CD4-positive, alpha-beta T cell treated with Interleukin-17A for 4 hours (primary cell): ENCODE results near the gene RALGAPA2.
A peak's percentile ranks its signal among the peaks of the same experiment; 100 is the strongest.

Experiments
- DNase-seq: peaks from one replicate; pipeline ENCODE4 v3.0.0-alpha.2; 2020; ENCODE audit warnings: mixed read lengths

RALGAPA2 gene

GRCh38 chr20:20457392-20458126, 254.9 kb downstream of the RALGAPA2 start:
- no peak for DNase-seq

- DNase-seq: no peak
Observed at GRCh38 chr20:20456741-20457140, 255.7 kb downstream of the RALGAPA2 start.

- no peak for DNase-seq
Observed at GRCh38 chr20:20455926-20456325, 256.5 kb downstream of the RALGAPA2 start.

DNA sequence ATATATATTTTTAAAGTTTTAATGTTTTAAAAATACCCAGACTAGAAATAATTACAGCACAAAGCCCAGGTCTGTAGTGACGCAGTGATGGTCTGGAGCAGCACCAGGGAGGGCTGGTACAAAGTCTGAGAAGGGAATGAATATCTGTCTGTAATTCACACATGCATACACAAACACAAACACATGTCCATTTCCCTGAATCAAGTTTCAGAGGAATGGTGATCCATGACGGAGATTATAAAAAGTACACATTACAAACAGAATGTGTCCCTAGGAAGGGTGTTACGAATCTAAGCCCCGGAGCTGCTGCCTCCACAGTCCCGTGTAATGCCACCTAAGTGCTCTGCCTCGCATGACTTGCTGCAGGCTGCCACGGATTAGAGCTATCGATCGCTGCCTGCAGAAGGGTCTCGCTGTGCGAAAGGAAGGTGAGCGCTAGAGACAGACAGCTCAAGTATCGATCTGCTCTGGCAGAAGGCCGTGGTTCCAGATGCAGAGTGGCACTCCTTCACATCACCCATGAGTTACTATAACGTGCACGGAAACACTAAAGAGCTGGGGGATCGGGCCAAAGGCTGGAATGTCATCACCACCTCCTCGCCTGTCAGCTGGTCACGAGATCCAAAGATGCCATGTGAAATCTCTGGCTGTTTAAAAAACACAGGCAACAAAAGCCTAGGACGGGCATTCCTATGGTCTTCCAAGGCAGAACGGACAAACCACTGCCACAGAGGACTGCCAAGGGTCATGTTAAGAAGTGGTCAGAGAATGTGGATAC, 257.4 kb downstream of the RALGAPA2 start:
- DNase-seq: no peak

GRCh38 chr20:20454367-20454766, 258.1 kb downstream of the RALGAPA2 start:
- no peak for DNase-seq

- DNase-seq: peak; percentile 69
Observed at GRCh38 chr20:20452254-20452676, 260.2 kb downstream of the RALGAPA2 start.

- DNase-seq: no peak
Observed at GRCh38 chr20:20450521-20450920, 261.9 kb downstream of the RALGAPA2 start.

DNA sequence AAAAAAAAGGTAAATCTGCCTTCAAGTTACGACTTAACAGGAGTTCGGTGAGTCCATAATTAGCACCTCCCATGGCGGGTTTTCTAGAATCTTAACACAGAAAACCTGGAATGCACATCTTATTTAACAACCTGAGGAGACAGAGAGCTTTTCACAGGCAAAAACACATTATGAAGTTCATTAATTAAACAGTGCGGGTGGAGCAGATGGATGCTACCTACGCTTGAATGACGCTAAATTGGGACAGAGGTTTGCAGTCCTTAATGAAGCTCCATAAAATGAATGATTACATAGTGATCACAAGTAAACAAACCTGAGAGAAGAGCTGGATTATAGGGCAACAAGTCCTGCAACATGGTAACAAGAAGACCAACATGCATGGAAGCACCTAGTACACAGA, 263.6 kb downstream of the RALGAPA2 start:
- DNase-seq: no peak

- DNase-seq: no peak
Observed at GRCh38 chr20:20447196-20447595, 265.2 kb downstream of the RALGAPA2 start.

DNA sequence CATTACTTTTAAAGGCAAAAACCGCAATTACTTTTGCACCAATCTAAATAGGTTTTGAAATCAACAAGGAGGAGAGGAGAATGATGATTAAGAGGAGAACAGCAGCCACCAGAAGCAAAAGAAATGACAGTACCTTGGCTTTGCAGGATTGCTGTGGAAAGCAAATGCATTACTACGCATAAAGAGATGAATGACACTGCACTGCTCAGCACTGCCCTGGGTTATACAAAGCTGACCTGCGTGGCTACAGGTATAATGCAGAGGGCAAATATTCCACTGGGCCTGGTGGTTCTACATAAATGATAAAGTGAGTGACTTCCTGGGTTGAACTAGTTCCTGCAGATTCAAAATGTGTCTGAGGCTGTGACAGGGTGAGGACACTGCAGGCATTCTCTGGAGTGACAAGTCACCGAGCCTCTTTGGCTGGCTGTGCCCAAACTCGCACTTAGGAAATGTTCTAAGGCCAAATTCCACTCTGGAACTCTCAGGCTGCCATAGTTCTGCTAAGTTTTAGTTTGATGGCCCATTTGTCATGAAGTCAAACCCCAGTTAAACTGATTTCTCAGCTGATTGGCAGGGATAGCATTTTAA, 265.9 kb downstream of the RALGAPA2 start:
- DNase-seq: no peak

- no peak for DNase-seq
Observed at GRCh38 chr20:20446001-20446400, 266.4 kb downstream of the RALGAPA2 start.

DNA sequence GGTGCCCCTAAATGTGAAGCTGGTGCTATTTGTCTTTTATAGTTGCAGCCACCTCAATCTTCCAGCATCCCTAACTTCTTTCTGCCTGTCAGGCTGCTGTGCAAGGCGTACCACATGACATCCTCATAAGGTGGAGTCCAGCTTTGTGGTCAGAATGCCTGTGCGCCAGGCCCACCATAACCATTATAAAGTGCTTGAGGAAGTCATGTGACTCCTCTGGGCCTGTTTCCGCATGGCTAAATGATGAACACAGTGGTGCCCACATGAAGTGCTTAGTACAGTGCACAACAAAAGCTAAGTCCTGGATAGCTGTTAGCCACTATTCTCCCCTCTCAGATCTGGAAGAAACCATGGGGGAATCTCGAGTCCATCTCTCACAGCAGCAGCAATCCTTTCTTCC, 268.9 kb downstream of the RALGAPA2 start:
- DNase-seq: no peak

DNA sequence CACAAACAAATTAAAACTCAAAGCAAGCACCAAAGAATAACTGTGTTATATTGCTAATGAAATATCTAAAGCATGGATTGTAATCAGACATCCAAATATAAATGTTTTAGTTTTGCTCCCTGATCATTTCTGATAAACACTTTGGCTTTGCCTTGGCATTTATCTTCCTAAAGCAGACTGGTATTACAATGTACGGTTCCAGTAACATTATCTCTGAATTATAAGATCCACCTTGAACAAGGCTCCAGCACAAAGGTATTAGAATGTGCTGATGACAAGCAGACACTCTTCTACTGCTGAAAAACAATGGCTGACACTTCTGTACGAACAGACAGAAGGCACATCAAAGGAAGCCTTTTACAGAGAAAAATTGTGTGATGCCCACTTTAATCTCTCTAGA, 270.0 kb downstream of the RALGAPA2 start:
- no peak for DNase-seq

DNA sequence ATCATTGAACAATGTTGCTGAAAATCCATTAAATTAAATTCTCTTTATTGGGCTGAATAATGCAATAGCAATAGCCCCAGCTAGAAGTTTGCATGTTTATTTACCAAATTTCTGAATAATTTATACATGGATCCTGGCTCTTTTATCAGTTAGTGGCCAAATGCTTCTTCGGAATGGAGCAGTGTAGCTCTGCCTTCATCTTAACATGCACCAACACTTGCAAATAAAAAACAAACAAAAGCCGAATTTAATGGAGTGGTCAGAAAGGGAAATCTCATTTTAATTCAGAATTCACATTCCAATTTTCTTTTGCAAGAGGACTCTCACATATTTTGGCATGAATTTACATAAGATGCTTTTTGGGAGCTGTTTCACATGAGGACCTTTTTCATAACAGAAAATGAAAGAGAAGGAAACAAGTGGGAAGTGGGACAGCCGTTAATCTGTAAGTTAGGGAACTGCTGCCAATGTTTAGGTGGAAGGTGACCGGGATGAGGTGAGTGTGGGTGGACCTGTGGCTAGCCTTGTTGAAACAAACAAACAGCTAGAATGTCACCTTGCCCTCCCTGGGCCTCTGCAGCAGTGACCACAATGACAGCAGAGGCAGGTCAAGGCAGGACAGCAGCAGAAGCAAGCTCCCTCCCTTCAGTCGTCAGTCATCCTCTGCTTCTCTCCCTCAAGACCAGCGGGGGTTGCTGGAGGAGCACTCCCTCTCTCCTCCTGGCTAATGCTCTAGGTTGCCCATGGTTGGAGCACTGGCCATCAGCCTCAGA, 271.4 kb downstream of the RALGAPA2 start:
- DNase-seq: no peak

DNA sequence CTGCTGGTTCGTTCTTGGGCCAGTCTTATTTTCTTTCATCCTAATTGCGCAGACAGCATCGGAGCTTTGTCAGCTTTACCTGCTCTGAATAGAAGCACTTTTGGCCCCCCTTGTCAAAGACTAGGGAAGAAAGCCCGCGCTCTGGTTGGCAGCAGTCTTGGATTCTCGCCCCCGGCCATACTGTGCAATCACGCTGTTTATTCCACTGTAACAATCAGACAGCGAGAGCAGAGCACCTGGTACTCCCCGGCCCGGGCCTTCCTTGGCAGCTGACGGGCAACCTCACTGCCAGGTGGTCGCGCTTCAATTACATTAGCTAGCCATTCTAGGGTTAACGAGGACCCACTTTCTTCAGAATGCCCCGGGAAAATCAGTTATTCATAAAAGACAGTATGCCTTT, 272.0 kb downstream of the RALGAPA2 start:
- no peak for DNase-seq

GRCh38 chr20:20439602-20440190, 272.7 kb downstream of the RALGAPA2 start:
- DNase-seq: no peak

DNA sequence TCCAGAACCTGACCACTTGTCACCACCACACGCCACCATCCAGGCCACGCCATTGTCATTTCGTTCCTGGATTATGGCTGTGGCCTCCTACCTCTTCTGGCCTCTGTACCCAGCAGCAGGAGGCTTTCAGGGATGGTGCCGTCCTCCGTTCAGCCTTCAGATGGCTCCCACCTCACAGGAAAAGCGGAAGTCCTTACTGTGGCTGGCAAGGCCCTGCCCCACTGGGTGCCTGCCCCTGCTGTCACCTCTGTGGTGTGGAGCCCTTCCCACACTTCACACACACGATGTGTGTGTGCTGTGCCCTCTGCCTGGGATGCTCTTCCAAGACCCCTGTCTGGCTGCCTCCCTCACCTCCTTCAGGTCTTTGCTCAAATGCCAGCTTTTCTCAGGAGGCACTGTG, 275.1 kb downstream of the RALGAPA2 start:
- no peak for DNase-seq

DNA sequence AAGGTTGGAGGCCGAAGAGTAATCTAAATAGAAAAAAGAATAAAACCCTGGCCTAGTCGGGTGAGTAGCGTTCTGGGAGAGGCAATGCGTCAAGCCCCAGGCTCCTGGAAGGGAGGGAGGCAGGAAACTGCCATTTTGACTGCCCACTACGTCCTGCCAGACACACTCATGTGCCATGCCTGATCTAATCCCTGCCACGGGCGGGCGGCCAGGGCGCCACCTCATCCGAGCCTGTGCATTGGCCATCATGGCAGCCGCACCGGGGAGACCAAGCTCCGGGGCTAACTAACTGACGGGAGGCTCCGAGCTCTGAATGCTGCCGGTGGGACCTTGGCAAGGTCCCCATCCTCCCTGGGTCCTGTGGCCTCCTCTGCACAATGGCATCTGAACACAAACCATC, 275.8 kb downstream of the RALGAPA2 start:
- DNase-seq: no peak

GRCh38 chr20:20435453-20435852, 277.0 kb downstream of the RALGAPA2 start:
- no peak for DNase-seq

GRCh38 chr20:20432618-20433286, 279.7 kb downstream of the RALGAPA2 start:
- DNase-seq: no peak

- no peak for DNase-seq
Observed at GRCh38 chr20:20430066-20430465, 282.4 kb downstream of the RALGAPA2 start.

DNA sequence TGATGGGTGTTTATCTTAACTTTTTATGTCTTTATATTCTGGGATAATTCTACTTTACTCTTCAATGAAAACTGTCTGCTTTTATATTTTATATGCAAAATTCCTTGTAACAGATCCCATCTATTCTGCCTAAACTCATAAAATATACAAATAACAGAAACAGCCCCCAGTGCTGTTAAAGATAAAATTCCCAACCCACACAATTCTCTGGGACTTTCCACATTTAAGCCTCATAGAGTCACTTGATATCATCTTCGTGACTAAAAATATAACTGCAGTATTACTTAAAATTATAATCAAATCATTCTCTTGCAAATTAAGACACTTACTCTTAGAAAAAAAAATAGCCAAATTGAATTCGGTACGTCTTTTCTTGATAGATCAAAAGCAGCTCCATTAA, 284.4 kb downstream of the RALGAPA2 start:
- DNase-seq: no peak
